GM11168 (cell line): ENCODE data around the gene ORC2.

ENCODE experiments used
- in situ Hi-C: fragments of 300-500 bp; cut with MboI; formaldehyde crosslinking; loops from one replicate; pipeline ENCODE4 v1.12.0; 2022; ENCODE audit warnings: low sequenced_read_pairs; ENCODE audit not compliant: unreplicated experiment

Gene ORC2

GRCh38 chr2:200864176-200865034 is 99.1 kb downstream of the ORC2 start, which contains the start of gene CLK1:
Gene CLK1 (minus strand): TSS chr2:200864658. CDS start chr2:200861862, 2,796 bp downstream.
- in situ Hi-C loops = no loop called here

DNA sequence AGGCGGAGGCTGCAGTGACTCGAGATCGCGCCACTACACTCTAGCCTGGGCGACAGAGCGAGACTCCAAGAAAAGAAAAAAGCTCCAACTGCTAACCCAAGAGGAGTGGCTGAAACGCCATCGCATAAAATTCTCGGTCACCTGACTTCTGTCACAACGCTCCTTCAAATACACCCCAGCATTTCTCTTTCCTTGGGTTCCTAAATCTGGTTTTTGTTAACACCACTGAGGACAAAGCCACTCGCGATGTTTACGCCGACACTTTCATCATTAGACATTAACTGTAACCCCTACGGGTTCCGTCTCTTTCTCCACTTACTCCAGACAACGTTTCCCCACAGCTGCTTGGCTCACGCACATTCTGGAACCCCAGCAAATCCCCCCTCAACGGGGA is 99.7 kb downstream of the ORC2 start:
- in situ Hi-C loops = no loop called here

- in situ Hi-C loops = no loop called here
These were observed 100.9 kb downstream of the ORC2 start for GRCh38 chr2:200862532-200863000.

DNA sequence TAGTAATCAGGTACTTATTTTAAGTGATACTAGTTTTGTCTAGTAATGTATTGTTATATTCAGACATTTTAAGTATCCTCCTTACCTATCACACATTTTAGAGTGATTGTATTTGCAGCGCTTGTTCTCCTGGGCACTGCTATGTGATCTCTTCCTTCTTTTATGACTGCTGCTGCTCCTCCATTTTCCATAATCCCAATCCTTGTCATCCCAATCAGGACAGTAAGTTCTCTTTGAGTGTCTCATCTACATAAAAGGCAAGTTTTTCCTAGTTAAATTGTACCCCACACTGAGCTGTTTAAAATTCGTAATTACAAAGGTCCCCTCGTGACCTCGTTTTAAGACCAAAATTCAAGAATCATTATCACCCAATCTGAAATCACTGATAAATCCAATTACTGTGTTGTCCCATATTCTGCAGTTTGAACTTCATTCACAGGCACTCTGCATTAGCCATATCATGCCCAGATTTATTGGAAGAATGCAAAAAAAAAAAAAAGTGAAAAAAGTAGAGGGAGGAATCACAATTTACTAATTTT is 101.8 kb downstream of the ORC2 start:
- in situ Hi-C loops = no loop called here

- in situ Hi-C loops = no loop called here
These were observed 103.2 kb downstream of the ORC2 start for GRCh38 chr2:200860092-200860795.
